Stimulated activated CD8-positive, alpha-beta memory T cell treated with anti-CD3 and anti-CD28 coated beads, Interleukin-4, amount 100 ng/mL, for 24 hours (primary cell): ENCODE data around the gene GCHFR.
A peak's percentile ranks its signal among the peaks of the same experiment; 100 is the strongest.

Source experiments
- DNase-seq: peaks from one replicate; pipeline ENCODE4 v3.0.0-alpha.2; 2020; ENCODE audit warnings: low read depth

GCHFR gene

GRCh38 chr15:40754883-40755811, 8.7 kb upstream of the GCHFR start, which contains the start of gene RMDN3:
RMDN3 (minus strand) TSS chr15:40755254; CDS start chr15:40754783, 471 bp downstream.
- DNase-seq = peak; percentile 89

GRCh38 chr15:40755812-40756208, 8.1 kb upstream of the GCHFR start:
- DNase-seq = no peak

GRCh38 chr15:40756938-40757337, 6.9 kb upstream of the GCHFR start:
- no peak for DNase-seq

GRCh38 chr15:40759961-40760360, 3.9 kb upstream of the GCHFR start:
- no peak for DNase-seq

GRCh38 chr15:40762919-40763800, 708 bp upstream of the GCHFR start:
- no peak for DNase-seq

- DNase-seq = no peak
These were observed 798 bp downstream of the GCHFR start for GRCh38 chr15:40764629-40765103.

GRCh38 chr15:40766194-40766815, 2.4 kb downstream of the GCHFR start:
- DNase-seq = no peak

GRCh38 chr15:40766906-40767837, 3.3 kb downstream of the GCHFR start:
- no peak for DNase-seq

- no peak for DNase-seq
These were observed 4.1 kb downstream of the GCHFR start for GRCh38 chr15:40767838-40768500.

- no peak for DNase-seq
These were observed 4.8 kb downstream of the GCHFR start for GRCh38 chr15:40768521-40769273.

GRCh38 chr15:40769274-40770146, 5.6 kb downstream of the GCHFR start, which contains the start of gene C15orf62:
C15orf62 (plus strand) TSS chr15:40769980; CDS start chr15:40770496, 516 bp downstream.
- DNase-seq = peak; percentile 57

GRCh38 chr15:40770147-40770721, 6.4 kb downstream of the GCHFR start:
- no peak for DNase-seq

- no peak for DNase-seq
These were observed 7.4 kb downstream of the GCHFR start for GRCh38 chr15:40771242-40771641.

- DNase-seq = no peak
These were observed 8.1 kb downstream of the GCHFR start for GRCh38 chr15:40772014-40772413.

- no peak for DNase-seq
These were observed 9.6 kb downstream of the GCHFR start for GRCh38 chr15:40773496-40773895.

GRCh38 chr15:40773902-40774301, 10.0 kb downstream of the GCHFR start:
- DNase-seq = no peak

- no peak for DNase-seq
These were observed 11.1 kb downstream of the GCHFR start for GRCh38 chr15:40775007-40775406.
